ENCODE results near the gene SLC13A1.

SLC13A1 gene

GRCh38 chr7:123151443-123151842 lies 48.3 kb downstream of the SLC13A1 start:
- Histone ChIP-seq H3K36me3 (ENCODE audit: control insufficient read depth, insufficient read depth, low read length) (no peaks in the 10 kb centered on the region), H3K4me3 (replicated peaks; ENCODE audit: low read depth, low read length) (no peak overlapping the region), H3K27me3 (replicated peaks; ENCODE audit: control insufficient read depth, insufficient read depth, low read length) (no peaks in the 10 kb centered on the region)
- no peak for DNase-seq (ENCODE audit: extremely low read depth, insufficient read length)
- TF ChIP-seq, protein P1, sequence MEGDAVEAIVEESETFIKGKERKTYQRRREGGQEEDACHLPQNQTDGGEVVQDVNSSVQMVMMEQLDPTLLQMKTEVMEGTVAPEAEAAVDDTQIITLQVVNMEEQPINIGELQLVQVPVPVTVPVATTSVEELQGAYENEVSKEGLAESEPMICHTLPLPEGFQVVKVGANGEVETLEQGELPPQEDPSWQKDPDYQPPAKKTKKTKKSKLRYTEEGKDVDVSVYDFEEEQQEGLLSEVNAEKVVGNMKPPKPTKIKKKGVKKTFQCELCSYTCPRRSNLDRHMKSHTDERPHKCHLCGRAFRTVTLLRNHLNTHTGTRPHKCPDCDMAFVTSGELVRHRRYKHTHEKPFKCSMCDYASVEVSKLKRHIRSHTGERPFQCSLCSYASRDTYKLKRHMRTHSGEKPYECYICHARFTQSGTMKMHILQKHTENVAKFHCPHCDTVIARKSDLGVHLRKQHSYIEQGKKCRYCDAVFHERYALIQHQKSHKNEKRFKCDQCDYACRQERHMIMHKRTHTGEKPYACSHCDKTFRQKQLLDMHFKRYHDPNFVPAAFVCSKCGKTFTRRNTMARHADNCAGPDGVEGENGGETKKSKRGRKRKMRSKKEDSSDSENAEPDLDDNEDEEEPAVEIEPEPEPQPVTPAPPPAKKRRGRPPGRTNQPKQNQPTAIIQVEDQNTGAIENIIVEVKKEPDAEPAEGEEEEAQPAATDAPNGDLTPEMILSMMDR (IDR thresholded peaks at IDR 0.05; ENCODE audit: insufficient read depth, low read length, poor library complexity, severe bottlenecking): no peak

DNA sequence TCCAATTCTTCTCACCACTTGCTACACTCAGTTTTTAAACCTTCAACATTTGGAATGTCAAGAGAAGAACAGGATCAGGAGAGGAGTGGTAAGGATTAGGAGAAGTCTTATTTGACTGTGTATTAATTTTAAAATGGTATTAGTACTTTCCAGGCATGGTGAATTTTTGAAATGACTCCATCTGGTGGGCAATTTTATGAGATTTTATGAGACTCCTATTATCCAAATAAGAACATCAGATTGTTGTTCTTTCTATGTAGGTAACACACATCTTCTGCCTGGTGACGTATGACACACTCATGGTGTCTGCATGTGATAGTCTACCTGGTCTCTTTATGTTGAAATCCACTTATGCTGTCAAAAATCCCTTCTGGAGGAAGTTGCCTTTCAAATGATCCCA lies 51.0 kb downstream of the SLC13A1 start:
- Histone ChIP-seq H3K36me3 (ENCODE audit: control insufficient read depth, insufficient read depth, low read length) (no peaks in the 10 kb centered on the region), H3K4me3 (replicated peaks; ENCODE audit: low read depth, low read length) (no peak overlapping the region), H3K27me3 (replicated peaks; ENCODE audit: control insufficient read depth, insufficient read depth, low read length) (no peaks in the 10 kb centered on the region)
- no peak for DNase-seq (ENCODE audit: extremely low read depth, insufficient read length)
- TF ChIP-seq, protein P1 (IDR thresholded peaks at IDR 0.05; ENCODE audit: insufficient read depth, low read length, poor library complexity, severe bottlenecking): no peak

DNA sequence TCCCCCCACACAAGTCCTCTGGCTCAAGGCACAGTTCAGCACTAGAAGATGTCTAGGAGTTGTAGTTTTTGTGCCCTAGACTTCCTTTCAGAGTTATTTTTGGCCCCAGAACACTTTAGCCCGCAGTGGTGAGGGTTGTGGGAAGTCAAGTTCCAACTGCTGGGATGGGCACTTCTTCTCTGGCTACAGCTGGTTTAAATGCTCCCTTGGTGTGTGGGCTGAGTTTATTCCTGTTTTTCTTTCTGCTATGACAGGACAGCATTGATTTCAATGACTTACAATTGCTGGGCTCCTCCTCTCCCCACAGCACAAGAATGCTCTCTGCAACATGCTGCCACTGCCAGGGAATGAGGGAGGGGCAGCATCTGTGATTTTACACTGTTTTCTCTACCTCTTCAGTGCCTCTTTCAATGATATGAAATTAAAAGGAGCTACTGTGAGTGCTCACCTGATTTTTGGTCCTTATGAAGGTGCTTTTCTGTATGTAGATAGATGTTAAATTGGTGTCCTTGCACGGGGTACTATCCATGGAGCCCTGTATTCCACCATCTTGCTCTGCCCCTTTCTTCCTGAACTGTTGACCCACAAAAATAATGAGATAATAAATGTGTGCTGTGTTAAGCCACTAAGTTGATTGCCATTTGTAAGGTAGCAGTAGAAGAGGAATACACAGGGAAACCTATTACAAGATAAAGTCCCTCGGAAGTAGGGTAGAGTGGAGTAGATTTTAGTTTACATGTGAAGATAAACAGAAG lies 56.3 kb downstream of the SLC13A1 start:
- DNase-seq (ENCODE audit: extremely low read depth, insufficient read length): no peak
- Histone ChIP-seq H3K27me3 (replicated peaks; ENCODE audit: control insufficient read depth, insufficient read depth, low read length) (no peaks in the 10 kb centered on the region), H3K4me3 (replicated peaks; ENCODE audit: low read depth, low read length) (no peak overlapping the region), H3K36me3 (ENCODE audit: control insufficient read depth, insufficient read depth, low read length) (no peaks in the 10 kb centered on the region)
- TF ChIP-seq, protein P1 (IDR thresholded peaks at IDR 0.05; ENCODE audit: insufficient read depth, low read length, poor library complexity, severe bottlenecking): no peak

DNA sequence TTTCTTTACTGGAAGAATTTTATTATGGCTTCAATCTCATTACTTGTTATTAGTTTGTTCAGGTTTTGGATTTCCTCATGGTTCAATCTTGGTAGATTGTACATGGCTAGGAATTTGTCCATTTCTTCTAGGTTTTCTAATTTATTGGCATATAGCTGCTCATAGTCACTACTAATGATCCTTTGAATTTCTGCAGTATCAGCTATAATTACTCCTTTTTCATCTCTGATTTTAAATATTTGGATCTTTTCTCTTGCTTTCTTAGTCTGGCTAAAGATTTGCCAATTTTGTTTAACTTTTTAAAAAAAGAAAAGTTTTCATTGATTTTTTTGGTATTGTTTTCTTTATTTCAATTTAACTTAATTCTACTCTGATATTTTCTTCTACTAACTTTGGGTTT lies 59.2 kb downstream of the SLC13A1 start:
- TF ChIP-seq, protein P1 (IDR thresholded peaks at IDR 0.05; ENCODE audit: insufficient read depth, low read length, poor library complexity, severe bottlenecking): no peak
- Histone ChIP-seq H3K4me3 (replicated peaks; ENCODE audit: low read depth, low read length) (no peak overlapping the region), H3K27me3 (replicated peaks; ENCODE audit: control insufficient read depth, insufficient read depth, low read length) (no peaks in the 10 kb centered on the region), H3K36me3 (ENCODE audit: control insufficient read depth, insufficient read depth, low read length) (no peaks in the 10 kb centered on the region)
- DNase-seq (ENCODE audit: extremely low read depth, insufficient read length): no peak

DNA sequence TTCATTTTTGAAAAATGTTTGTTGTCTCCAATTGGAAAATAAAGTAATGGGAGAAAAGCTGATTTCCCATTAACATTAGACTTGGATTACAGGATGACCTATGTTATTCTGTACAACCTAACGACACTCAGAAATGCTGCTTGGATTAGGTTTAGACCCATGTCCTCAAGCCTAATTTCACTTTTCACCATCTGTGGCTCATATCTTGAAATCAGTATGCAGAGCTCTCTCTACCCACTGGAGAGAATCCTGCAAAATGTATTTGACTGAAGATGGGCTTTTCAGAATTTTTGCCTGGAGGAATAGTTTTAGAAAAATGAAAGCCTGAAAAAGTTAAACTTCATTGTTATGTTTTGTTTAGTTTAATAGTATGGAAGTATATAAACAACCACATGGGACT lies 63.8 kb downstream of the SLC13A1 start:
- DNase-seq (ENCODE audit: extremely low read depth, insufficient read length): no peak
- TF ChIP-seq, protein P1 (IDR thresholded peaks at IDR 0.05; ENCODE audit: insufficient read depth, low read length, poor library complexity, severe bottlenecking): no peak
- Histone ChIP-seq H3K36me3 (ENCODE audit: control insufficient read depth, insufficient read depth, low read length) (no peaks in the 10 kb centered on the region), H3K27me3 (replicated peaks; ENCODE audit: control insufficient read depth, insufficient read depth, low read length) (no peaks in the 10 kb centered on the region; the same call in 1 of the 2 replicates), H3K4me3 (replicated peaks; ENCODE audit: low read depth, low read length) (no peak overlapping the region)

Data from GM06990 (cell line).